GM12872 (cell line): Measurements from ENCODE around the gene CTAG2.
"Not testable (repeated sequence)": the region's sequence is repeated elsewhere in the genome, so short reads cannot be mapped to it uniquely, and the experiment has no call there.

Experiments
- CTCF ChIP-seq: IDR thresholded peaks from 3 replicates; pipeline ENCODE4 v1.5.1; 2011; ENCODE audit warnings: low read depth, mild to moderate bottlenecking, low read length, moderate library complexity; ENCODE audit not compliant: insufficient read depth

CTAG2 gene

DNA sequence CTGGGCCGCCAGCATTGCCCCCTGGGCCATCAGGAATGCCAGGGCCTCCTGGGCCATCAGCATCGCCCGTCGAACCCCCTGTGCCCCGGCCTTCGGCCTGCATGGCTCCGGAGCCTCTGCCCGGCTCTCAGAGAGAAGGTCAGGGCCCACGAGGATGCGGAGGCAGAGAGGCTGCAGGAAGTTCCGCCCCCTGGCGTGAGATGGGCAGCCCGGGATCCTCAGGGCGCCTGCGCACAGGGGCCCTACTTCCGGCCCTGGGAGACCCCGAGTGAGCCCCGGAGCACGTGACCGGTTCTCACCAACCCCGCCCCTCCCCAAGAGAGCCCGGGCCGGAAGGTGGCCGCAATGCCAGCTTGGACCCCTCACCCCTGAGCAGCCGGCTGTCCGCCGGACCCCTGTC lies at the start of gene CTAG2:
CTAG2 (minus strand) TSS at position 167 of the 400 bp plus-strand sequence; CDS start at position 103, 64 bp downstream.
- not testable (repeated sequence) for TF ChIP-seq CTCF

DNA sequence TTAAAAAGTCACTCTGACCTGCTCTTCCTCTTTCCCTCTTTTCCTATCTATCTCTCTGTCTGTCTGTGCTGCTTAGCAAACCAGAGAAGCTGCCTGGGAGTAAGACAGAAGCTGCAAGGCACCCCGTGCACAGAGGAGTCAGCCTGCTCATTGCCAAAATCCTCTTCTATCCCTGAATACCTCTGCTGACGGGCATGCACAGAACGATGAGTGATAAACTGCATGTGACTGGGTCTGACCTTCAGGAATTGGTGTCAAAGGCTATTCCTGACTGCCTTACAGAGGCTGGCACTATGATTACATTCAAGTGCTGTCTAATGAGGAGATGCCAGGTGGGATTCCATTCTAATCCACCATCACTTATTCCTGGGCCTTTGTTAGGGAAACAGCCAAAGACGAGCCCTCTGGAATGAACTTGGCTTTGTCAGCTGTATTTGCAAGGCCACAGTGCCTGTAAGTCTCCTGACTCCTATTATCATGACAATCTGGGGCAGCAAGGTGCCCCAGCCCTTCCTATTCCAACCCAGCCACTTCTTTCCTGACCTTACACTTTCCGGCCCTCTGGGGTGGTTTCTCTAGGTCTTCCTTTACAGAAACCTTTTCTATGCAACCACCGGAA lies 45.4 kb upstream of the CTAG2 start:
- no peak for TF ChIP-seq CTCF

DNA sequence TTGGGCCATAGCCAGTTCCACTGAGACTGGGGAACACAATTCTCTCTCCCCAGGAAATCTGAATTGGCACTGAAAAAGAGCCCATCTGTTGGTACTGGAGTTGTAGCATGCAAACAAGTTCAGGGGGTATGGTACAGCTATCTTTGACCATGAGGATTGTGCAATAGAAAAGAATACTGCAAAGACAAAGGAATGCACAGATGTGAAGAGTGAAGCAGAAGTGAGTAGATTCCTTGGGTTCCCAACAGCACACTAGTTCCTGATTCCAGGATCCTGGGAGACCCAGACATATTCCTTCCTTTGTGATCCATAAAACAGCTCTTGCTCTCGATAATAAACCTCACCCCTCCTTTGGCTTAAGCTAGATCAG lies 43.3 kb upstream of the CTAG2 start:
- TF ChIP-seq CTCF = no peak

DNA sequence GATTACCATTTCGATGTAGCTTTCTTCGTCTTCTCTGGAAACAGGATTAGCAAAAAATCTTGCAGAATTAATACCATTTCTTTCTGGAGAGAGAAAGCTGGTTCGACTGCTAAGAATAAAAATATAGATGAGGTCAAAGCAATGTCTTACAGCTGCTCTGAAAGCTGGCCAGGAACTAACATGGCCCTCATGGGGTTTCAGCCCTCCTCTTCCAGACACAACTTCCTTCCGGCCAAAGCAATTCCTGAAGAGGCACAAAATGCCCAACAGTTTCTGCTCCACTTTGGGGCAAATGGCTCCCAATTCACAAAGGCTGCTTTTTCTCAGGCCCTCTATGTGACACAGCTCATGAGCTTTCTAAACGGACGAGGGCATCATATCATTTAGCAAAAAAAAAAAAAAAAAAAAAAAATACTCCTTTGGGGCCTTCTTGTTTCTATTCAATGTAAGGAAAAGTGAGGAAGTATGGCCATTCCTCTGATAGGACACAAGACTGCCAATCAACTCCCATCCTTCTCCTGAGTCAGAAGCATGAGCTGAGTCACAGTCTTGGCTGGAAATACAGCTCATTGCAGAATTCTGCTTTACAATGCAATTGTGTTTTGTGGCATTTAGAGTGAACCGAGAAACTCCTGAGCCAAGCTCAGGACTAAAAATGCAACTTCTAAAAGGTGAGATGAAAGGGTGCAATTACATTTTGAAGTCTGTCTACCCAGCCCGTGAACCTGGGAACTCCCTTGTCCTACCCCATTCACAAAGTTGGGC lies 42.7 kb upstream of the CTAG2 start:
- no peak for TF ChIP-seq CTCF

GRCh38 chrX:154693394-154693793 lies 40.0 kb upstream of the CTAG2 start:
- no peak for TF ChIP-seq CTCF

- TF ChIP-seq CTCF = no peak
Measured at GRCh38 chrX:154661899-154662298, 8.5 kb upstream of the CTAG2 start.

DNA sequence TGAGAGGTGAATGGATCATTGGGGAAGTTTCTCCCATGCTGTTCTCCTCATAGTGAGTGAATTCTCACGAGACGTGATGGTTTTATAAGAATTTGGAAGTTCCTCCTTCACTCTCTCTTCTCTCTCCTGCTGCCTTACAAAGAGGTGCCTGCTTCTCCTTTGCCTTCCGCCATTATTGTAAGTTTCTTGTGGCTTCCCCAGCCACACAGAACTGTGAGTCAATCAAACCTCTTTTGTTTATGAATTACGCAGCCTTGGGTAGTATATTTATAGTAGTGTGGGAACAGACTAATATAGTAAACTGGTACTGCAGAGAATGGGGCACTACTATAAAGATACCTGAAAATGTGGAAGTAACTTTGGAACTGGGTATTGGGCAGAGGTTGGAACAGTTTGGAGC lies 7.8 kb upstream of the CTAG2 start:
- no peak for TF ChIP-seq CTCF
